GM18517 (cell line): Measurements from ENCODE around the gene EXOSC9.
A peak's percentile ranks its signal among the peaks of the same experiment; 100 is the strongest.

Experiments used
- ATAC-seq: cut with Tn5 transposase; IDR thresholded peaks from one replicate; pipeline ENCODE4 v1.9.1; 2021; ENCODE audit warnings: mild to moderate bottlenecking, moderate library complexity; ENCODE audit not compliant: unreplicated experiment

The EXOSC9 gene

DNA sequence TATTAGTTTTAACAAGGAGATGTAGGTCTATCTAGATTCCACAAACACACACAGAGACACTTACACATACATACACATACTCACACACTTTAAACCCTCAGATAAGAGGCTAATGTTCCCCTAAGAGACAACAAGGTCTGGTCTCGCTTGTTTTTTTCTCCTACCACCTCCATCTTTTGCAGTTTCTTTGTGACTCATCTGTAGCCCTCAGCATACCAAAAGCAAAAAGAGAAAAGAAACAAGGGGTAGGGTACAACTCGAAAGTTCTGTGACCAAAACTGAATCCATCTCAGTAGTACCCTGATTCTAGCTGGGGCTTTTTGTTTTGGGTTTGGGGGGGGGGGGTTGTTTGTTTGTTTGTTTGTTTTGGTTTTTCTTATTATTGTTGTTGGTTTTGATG, 12.2 kb upstream of the EXOSC9 start:
- peak; percentile 88 for ATAC-seq

DNA sequence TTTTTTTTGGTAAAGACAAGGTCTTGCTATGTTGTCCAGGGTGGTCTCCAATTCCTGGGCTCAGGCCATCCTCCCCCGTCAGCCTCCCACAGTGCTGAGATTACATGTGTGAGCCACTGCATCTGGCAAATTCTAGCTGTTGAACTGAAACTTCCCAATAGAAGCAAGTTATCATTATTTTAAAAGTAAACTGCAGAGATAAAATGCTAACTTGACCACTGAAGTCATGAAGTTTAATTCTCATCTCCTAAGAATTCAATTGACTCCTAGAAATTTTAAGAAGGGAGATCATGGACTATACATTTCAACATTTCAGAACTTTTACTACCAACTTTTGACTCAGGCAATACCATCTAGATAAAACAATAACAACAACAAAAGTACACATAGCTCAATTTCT, 11.7 kb upstream of the EXOSC9 start:
- no peak for ATAC-seq

DNA sequence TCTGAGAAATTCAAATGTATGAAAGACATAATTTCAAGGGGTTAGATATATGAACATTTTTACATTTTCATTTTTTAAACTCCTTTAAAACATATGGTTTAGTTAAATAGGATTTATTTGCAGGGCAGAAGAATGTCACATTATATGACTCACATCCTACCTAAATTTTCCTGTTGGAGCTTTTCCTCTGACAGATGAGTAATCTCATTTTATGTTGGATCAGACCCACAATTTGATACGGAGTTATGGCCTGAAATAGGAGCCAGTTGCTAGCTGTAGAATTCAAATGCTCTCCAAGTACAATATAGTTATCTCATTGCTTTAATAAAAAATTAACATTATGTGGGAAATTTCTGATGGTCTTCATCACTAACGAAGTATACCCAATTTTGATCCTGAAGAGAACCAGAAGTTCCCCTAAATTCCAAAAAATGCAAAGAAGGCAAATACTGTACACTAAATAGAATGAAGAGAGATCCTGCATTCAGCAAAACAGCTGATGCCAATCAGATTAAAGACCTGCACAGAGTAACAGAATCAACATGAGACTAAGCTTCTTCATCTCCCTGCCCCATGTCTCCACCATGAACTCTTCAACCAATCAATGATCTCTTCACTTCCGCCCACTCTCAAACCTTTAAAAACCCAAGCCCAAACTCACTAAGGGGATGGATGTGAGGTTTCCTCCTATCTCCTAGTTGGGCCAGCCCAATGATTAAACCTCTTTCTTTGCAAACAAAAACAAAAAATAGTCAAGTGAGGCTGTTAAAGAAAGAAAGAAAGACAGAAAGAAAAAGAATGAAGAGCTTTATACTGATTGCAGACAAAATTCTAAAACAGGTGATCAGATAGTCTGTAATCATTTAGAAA, 10.9 kb upstream of the EXOSC9 start:
- no peak for ATAC-seq

DNA sequence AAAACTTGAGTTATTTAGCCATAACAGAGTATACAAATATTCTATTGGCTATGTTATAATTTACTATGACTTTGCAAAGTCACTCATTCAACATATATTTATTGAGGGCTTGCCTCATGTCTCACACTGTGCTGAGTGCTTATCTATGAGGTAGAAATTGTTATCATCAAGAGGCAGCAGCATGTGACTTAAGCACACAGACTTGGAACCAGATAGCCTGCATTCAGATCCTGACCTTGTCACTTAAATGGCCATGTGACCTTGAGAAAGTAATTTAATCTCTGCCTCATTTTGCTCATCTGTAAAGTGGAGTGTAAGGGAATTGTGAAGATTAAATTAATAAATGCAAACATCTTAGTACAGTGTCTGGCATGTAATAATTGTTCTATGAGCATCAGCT, 10.1 kb upstream of the EXOSC9 start:
- ATAC-seq, result no peak

DNA sequence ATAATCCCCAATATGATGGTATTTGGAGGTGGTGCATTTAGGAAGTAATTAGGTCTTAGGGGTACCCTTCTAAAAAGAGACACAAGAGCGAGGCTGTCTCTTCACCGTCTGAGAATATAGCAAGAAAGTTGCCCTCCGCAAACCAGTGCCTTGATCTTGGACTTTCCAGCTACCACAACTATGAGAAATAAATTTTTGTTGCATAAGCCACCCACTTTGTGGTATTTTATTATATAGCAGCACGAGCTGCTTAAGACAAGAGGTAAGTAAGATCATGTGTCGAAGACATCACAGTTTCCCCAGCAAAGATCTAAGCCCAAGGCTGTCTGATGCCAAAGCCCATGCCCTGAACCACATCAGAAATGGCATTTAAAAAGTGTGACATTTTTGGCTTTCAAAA, 9.6 kb upstream of the EXOSC9 start:
- no peak for ATAC-seq

DNA sequence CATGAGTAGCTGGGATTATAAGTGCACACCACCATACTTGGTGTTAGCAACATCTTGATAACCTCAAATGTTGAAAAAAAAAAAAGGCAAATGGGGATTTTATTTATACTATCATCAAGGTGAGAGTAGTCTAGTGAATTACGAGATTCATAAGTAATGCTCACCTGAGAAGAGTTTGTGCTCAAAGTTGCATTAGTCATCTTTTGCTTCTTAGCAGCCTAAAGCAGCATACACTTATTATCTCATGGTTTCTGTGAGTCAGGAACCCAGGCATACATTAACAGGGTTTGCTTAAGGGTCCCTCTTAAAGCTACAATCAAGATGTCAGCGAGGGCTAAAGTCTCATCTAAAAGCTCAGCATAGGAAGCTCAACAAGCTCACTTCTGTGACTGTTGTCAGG, 8.2 kb upstream of the EXOSC9 start:
- no peak for ATAC-seq

DNA sequence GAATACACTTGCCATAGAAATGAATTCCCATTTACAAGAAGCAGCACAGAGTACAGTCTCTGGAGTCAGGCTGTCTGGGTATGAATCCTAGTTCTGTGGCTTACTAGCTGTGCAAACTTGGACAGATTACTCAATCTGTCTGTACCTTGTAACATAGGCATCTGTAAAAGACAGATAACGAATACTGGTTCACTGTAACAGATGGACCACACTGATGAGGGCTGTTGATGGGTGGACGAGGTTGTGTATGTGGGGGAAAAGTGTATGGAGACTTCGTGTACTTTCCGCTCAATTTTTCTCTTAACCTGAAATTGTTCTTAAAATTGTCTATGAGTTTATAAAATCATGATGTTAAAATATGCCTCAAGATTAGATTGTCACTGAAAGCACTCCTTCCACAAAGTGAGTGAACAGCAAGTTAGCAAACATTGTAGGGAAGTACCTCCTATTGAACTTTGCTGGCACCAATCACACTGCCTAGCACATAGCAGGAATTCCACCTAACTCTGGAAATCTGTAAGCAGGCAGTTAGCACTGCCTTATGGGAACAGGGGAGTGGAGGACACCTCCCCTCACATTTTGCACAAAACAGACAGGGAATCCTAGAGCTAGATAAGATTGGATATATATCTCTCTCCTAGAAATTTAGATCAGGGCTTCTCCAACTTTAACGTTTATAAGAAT, 6.5 kb upstream of the EXOSC9 start:
- no peak for ATAC-seq

- ATAC-seq, result no peak
Observed at GRCh38 chr4:121796283-121796682, 4.8 kb upstream of the EXOSC9 start.

- no peak for ATAC-seq
Observed at GRCh38 chr4:121799208-121799823, 1.8 kb upstream of the EXOSC9 start.

- no peak for ATAC-seq
Observed at GRCh38 chr4:121799867-121800501, 1.1 kb upstream of the EXOSC9 start.

DNA sequence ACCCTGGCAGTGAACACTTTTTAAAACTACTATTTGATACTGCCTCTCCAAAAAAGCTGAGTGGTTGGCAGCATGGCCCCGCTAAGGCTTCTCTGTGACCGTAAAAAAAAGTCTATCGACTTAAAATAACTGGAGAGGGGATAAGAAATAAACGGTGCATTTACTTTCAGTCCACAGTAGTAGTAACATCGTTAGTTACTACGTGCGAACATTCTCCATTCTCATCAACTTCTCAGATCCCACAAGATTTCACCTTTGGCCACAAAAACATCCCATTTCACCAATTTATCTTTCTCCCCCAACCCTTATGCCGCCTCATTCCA, 524 bp upstream of the EXOSC9 start:
- no peak for ATAC-seq

DNA sequence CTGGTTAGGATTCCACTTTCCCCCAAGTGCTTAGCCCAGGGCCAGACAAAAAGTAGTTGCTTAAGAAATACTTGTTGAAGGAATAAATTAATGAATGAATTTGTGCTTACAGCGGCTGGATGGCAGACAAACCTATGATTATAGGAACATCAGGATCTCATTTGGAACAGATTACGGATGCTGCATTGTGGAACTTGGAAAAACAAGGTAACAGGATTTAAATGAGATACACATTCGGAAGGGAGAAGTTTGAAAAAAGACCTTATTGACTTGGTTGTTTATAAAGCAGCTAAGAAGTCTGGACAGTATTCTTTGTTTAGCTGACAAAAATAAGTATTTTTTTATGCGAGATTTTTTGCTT, 572 bp downstream of the EXOSC9 start:
- ATAC-seq, result no peak

DNA sequence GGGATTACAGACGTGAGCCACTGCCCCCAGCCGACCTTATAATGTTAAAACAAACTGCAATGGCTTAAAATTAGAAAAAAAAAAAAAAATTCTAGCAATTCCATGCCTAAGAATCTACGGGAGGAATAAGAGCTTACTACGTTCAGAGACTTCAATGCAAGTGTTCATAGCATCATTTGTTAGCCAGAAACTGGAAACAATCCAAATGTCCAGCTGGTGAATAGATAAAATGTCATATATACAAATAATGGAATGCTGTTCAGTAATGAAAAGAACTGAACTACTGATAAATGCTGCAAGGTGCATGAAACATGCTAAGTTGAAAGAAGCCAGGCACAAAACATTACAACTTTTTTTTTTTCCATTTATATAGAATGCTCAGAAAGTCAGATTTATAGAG, 5.3 kb downstream of the EXOSC9 start:
- ATAC-seq, result no peak

GRCh38 chr4:121811122-121811521, 10.0 kb downstream of the EXOSC9 start:
- ATAC-seq, result no peak

- no peak for ATAC-seq
Observed at GRCh38 chr4:121814756-121815155, 13.6 kb downstream of the EXOSC9 start.

DNA sequence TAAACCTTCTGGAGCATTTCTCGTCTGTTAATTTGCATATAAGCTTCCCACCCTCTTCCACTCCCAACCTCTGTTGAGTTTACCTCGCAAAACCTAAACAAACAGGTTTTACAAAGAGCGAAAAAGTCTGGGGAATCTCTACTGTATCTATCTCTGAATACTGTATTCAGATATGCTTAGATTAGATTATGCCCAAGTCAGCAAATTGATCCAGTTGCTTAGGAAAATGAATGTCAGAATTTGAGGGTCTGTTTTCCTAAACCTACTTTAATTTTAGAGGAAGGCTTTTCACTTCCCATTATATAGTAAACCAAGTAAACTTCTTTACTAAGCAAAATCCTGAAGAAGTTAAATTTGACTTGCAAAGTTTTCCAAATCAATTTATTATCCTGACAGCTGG, 15.9 kb downstream of the EXOSC9 start:
- ATAC-seq, result no peak

- ATAC-seq, result no peak
Observed at GRCh38 chr4:121817701-121818100, 16.6 kb downstream of the EXOSC9 start.

- ATAC-seq, result no peak
Observed at GRCh38 chr4:121818215-121818614, 17.1 kb downstream of the EXOSC9 start.

DNA sequence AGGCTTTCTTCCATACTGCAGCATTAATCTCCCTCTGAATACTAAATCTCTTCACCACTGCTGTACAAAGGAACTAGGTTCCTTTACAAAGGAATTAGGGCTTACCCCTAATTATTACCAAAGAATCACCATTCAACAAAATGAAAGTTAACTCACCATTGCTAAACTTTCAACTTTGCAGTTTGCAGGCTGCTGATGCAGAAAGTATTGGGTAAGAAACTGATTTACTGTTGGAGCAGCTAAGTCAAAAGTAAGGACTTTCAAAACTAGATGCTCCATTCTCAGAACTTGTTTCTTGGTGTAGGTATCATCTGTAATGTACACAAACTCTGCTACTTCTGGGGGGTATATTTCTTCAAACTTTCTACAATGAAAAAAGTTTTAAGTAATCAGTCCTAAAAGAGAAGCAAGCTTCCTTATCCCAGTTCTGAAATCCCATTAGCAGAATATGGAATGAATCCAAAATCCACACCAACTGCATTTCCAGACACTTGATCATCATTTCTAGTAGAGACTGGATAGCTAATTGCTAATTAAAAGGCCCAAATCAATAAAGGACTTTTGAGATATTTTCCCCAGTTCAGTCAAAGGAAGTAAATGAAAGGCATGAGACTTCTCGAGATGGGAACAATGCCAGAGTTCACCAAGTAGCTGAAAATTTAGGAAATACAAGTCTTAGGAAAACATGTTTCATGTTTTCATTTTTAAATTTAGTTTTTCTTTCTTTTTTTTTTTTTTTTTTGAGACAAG, 18.3 kb downstream of the EXOSC9 start:
- no peak for ATAC-seq

GRCh38 chr4:121822047-121822446, 20.9 kb downstream of the EXOSC9 start:
- ATAC-seq, result no peak
